NCI-H82 (cell line): Measurements from ENCODE around the gene EFTUD2.
A peak's percentile ranks its signal among the peaks of the same experiment; 100 is the strongest.

Source experiments
- DNase-seq: peaks from one replicate; lab custom pipeline; 2025; lab: John Stamatoyannopoulos, UW

EFTUD2 gene

GRCh38 chr17:44887971-44888954 lies 11.0 kb downstream of the EFTUD2 start:
- no peak for DNase-seq

- no peak for DNase-seq
Measured at GRCh38 chr17:44887016-44887415, 12.2 kb downstream of the EFTUD2 start.

GRCh38 chr17:44884941-44885340 lies 14.3 kb downstream of the EFTUD2 start:
- DNase-seq = no peak

GRCh38 chr17:44881145-44881544 lies 18.1 kb downstream of the EFTUD2 start:
- DNase-seq = no peak

- DNase-seq = no peak
Measured at GRCh38 chr17:44880062-44880461, 19.2 kb downstream of the EFTUD2 start.

- DNase-seq = no peak
Measured at GRCh38 chr17:44879376-44879775, 19.9 kb downstream of the EFTUD2 start.

GRCh38 chr17:44878627-44879221 lies 20.5 kb downstream of the EFTUD2 start:
- peak; percentile 63 for DNase-seq

- no peak for DNase-seq
Measured at GRCh38 chr17:44877121-44877520, 22.1 kb downstream of the EFTUD2 start.

GRCh38 chr17:44875761-44876160 lies 23.5 kb downstream of the EFTUD2 start:
- peak; percentile 37 for DNase-seq

GRCh38 chr17:44872131-44872768 lies 27.0 kb downstream of the EFTUD2 start:
- no peak for DNase-seq

- DNase-seq = no peak
Measured at GRCh38 chr17:44871556-44871955, 27.7 kb downstream of the EFTUD2 start.

GRCh38 chr17:44867841-44868240 lies 31.4 kb downstream of the EFTUD2 start:
- no peak for DNase-seq

GRCh38 chr17:44865931-44866330 lies 33.3 kb downstream of the EFTUD2 start:
- DNase-seq = no peak

- peak; percentile 91 for DNase-seq
Measured at GRCh38 chr17:44865231-44865660, 34.0 kb downstream of the EFTUD2 start.

GRCh38 chr17:44864831-44865230 lies 34.4 kb downstream of the EFTUD2 start:
- no peak for DNase-seq

GRCh38 chr17:44863061-44863918 lies 36.0 kb downstream of the EFTUD2 start:
- DNase-seq = no peak

GRCh38 chr17:44862278-44862914 lies 36.8 kb downstream of the EFTUD2 start:
- no peak for DNase-seq

GRCh38 chr17:44859701-44860100 lies 39.5 kb downstream of the EFTUD2 start:
- no peak for DNase-seq

GRCh38 chr17:44854192-44854591 lies 45.1 kb downstream of the EFTUD2 start:
- no peak for DNase-seq

- DNase-seq = no peak
Measured at GRCh38 chr17:44850612-44851011, 48.6 kb downstream of the EFTUD2 start.

GRCh38 chr17:44850025-44850424 lies 49.2 kb downstream of the EFTUD2 start:
- DNase-seq = no peak
